ENCODE results near the gene LCE5A. TPM values are rescaled to one million over a fixed set of nuclear protein-coding genes. Genes with fewer than 3 reads are reported as not detected.
"Not testable (repeated sequence)": the region's sequence is repeated elsewhere in the genome, so short reads cannot be mapped to it uniquely, and the experiment has no call there.

The LCE5A gene
- polyA plus RNA-seq, 1 donor from 2014 or later: not detected

DNA sequence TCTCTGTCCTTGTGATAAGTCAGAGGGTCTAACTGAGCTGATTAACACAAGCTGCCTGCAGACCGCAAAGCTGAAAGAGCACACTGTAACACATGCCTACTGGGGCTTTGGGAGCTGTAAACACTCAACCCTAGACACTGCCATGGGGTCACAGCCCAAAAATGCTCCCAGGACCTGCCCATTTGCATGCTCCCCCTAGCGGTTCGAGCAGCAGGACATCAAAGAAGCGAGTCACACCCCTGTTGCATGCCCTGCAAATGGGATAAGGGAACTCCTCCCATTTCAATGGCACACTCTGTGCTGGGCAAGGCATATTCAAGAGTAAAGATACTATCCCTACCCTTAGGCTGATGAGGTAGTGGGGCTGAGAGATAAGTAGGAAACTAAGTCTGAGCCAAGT lies 33.2 kb downstream of the LCE5A start:
- no peaks in the 10 kb centered on the region for H3K36me3 ChIP-seq (ENCODE audit: insufficient read depth, low read length)
- H3K79me2 ChIP-seq (replicated peaks; ENCODE audit: insufficient read depth, low read length): no peaks in the 10 kb centered on the region
- no peak overlapping the region for H3K27ac ChIP-seq (ENCODE audit: low read length)
- H3K27me3 ChIP-seq (ENCODE audit: insufficient read depth, low read depth, low read length): no peaks in the 10 kb centered on the region
- H4K20me1 ChIP-seq (ENCODE audit: insufficient read depth): no peaks in the 10 kb centered on the region
- peaks cover 15% of the 10 kb centered on the region for H3K9me3 ChIP-seq (ENCODE audit: low read length)
- H3K4me2 ChIP-seq (ENCODE audit: low read length): no peak overlapping the region
- no peaks in the 10 kb centered on the region for H3F3A ChIP-seq (ENCODE audit: insufficient read depth, low read length, poor library complexity, severe bottlenecking)
- H3K9ac ChIP-seq (ENCODE audit: low read length): no peak overlapping the region
- no peak overlapping the region for H2AFZ ChIP-seq (ENCODE audit: low read depth, low read length)
- TF ChIP-seq EP300 (conservative IDR thresholded peaks at IDR 0.05; ENCODE audit: poor library complexity, severe bottlenecking) (no peak), EZH2 (IDR thresholded peaks at IDR 0.05; ENCODE audit: borderline replicate concordance, insufficient read depth, low read length, poor library complexity, severe bottlenecking) (no peak), CTCF (IDR thresholded peaks at IDR 0.05; ENCODE audit: poor library complexity, severe bottlenecking) (no peak), RAD21 (conservative IDR thresholded peaks at IDR 0.05) (no peak), TAF1 (IDR thresholded peaks at IDR 0.05; ENCODE audit: low read depth) (no peak), POLR2AphosphoS5 (IDR thresholded peaks at IDR 0.05) (no peak), SMC3 (conservative IDR thresholded peaks at IDR 0.05; ENCODE audit: poor library complexity) (no peak), MXI1 (conservative IDR thresholded peaks at IDR 0.05; ENCODE audit: poor library complexity, severe bottlenecking) (no peak)
- TF ChIP-seq, protein P1, sequence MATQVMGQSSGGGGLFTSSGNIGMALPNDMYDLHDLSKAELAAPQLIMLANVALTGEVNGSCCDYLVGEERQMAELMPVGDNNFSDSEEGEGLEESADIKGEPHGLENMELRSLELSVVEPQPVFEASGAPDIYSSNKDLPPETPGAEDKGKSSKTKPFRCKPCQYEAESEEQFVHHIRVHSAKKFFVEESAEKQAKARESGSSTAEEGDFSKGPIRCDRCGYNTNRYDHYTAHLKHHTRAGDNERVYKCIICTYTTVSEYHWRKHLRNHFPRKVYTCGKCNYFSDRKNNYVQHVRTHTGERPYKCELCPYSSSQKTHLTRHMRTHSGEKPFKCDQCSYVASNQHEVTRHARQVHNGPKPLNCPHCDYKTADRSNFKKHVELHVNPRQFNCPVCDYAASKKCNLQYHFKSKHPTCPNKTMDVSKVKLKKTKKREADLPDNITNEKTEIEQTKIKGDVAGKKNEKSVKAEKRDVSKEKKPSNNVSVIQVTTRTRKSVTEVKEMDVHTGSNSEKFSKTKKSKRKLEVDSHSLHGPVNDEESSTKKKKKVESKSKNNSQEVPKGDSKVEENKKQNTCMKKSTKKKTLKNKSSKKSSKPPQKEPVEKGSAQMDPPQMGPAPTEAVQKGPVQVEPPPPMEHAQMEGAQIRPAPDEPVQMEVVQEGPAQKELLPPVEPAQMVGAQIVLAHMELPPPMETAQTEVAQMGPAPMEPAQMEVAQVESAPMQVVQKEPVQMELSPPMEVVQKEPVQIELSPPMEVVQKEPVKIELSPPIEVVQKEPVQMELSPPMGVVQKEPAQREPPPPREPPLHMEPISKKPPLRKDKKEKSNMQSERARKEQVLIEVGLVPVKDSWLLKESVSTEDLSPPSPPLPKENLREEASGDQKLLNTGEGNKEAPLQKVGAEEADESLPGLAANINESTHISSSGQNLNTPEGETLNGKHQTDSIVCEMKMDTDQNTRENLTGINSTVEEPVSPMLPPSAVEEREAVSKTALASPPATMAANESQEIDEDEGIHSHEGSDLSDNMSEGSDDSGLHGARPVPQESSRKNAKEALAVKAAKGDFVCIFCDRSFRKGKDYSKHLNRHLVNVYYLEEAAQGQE (IDR thresholded peaks at IDR 0.05; ENCODE audit: borderline replicate concordance): no peak
- H3K4me3 ChIP-seq (ENCODE audit: low read length): no peak overlapping the region
- H3K9me2 ChIP-seq (ENCODE audit: insufficient read depth, low read length): no peaks in the 10 kb centered on the region

- Histone ChIP-seq H3F3A (ENCODE audit: insufficient read depth, low read length, poor library complexity, severe bottlenecking) (no peaks in the 10 kb centered on the region), H3K79me2 (replicated peaks; ENCODE audit: insufficient read depth, low read length) (no peaks in the 10 kb centered on the region), H4K20me1 (ENCODE audit: insufficient read depth) (no peaks in the 10 kb centered on the region), H3K9ac (ENCODE audit: low read length) (no peak overlapping the region), H3K9me2 (ENCODE audit: insufficient read depth, low read length) (no peaks in the 10 kb centered on the region), H3K27me3 (ENCODE audit: insufficient read depth, low read depth, low read length) (no peaks in the 10 kb centered on the region), H2AFZ (ENCODE audit: low read depth, low read length) (no peak overlapping the region), H3K4me3 (ENCODE audit: low read length) (no peak overlapping the region), H3K27ac (ENCODE audit: low read length) (no peak overlapping the region), H3K9me3 (ENCODE audit: low read length) (peaks cover 9% of the 10 kb centered on the region), H3K4me2 (ENCODE audit: low read length) (no peak overlapping the region), H3K36me3 (ENCODE audit: insufficient read depth, low read length) (no peaks in the 10 kb centered on the region)
- TF ChIP-seq MXI1 (conservative IDR thresholded peaks at IDR 0.05; ENCODE audit: poor library complexity, severe bottlenecking) (no peak), RAD21 (conservative IDR thresholded peaks at IDR 0.05) (no peak), TAF1 (IDR thresholded peaks at IDR 0.05; ENCODE audit: low read depth) (no peak), SMC3 (conservative IDR thresholded peaks at IDR 0.05; ENCODE audit: poor library complexity) (no peak), EP300 (conservative IDR thresholded peaks at IDR 0.05; ENCODE audit: poor library complexity, severe bottlenecking) (no peak), EZH2 (IDR thresholded peaks at IDR 0.05; ENCODE audit: borderline replicate concordance, insufficient read depth, low read length, poor library complexity, severe bottlenecking) (no peak), CTCF (IDR thresholded peaks at IDR 0.05; ENCODE audit: poor library complexity, severe bottlenecking) (no peak), POLR2AphosphoS5 (IDR thresholded peaks at IDR 0.05) (no peak)
- TF ChIP-seq, protein P1 (IDR thresholded peaks at IDR 0.05; ENCODE audit: borderline replicate concordance): no peak
Observed at GRCh38 chr1:152546704-152547103, 36.1 kb downstream of the LCE5A start.

DNA sequence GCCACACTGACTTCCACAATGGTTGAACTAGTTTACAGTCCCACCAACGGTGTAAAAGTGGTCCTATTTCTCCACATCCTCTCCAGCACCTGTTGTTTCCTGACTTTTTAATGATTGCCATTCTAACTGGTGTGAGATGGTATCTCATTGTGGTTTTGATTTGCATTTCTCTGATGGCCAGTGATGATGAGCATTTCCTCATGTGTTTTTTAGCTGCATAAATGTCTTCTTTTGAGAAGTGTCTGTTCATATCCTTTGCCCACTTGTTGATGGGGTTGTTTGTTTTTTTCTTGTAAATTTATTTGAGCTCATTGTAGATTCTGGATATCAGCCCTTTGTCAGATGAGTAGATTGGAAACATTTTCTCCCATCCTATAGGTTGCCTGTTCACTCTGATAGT lies 37.8 kb downstream of the LCE5A start:
- H2AFZ ChIP-seq (ENCODE audit: low read depth, low read length); H3K4me3 ChIP-seq (ENCODE audit: low read length); H3F3A ChIP-seq (ENCODE audit: insufficient read depth, low read length, poor library complexity, severe bottlenecking); H3K27me3 ChIP-seq (ENCODE audit: insufficient read depth, low read depth, low read length); H3K79me2 ChIP-seq (replicated peaks; ENCODE audit: insufficient read depth, low read length); H3K9ac ChIP-seq (ENCODE audit: low read length); H3K27ac ChIP-seq (ENCODE audit: low read length); H4K20me1 ChIP-seq (ENCODE audit: insufficient read depth); H3K36me3 ChIP-seq (ENCODE audit: insufficient read depth, low read length); H3K4me2 ChIP-seq (ENCODE audit: low read length); H3K9me2 ChIP-seq (ENCODE audit: insufficient read depth, low read length); H3K9me3 ChIP-seq (ENCODE audit: low read length): not testable (repeated sequence)
